NCI-H2227 treated with DMSO at 0.1 percent for 48 hours (cell line): ENCODE data around the gene WDR35.
"Not testable (repeated sequence)": the region's sequence is repeated elsewhere in the genome, so short reads cannot be mapped to it uniquely, and the experiment has no call there.

Experiments used
- DNase-seq: peaks from one replicate; lab custom pipeline; 2025; lab: John Stamatoyannopoulos, UW

Gene WDR35

GRCh38 chr2:19894134-19894792, 95.6 kb downstream of the WDR35 start:
- DNase-seq = no peak

DNA sequence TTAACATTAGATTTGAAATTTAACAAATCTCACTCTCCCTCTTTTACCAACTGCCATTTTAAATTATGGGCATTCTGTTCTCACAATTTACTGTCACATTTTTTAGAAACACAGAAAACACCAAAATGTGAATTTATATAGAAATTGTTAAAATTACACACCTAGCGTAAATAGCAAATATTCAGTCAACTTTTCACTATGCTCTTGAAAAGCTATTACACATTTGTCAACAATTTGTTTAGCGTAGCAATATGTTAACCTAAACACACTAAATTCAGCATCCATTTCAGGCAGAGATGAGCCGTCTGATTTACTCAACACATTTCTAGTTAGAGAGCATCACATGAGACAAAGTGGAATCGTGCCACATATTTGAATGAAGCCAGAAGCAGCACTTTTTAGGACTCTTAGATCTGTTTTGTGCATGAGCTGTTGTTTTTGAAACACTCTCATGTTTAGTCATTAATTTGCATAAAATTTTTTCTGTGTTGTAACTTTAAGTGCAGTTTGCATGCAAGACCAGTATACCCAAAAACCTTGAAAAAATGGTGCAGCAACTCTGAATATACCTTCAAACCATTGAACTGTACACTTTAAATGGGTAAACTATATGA, 96.3 kb downstream of the WDR35 start:
- DNase-seq = no peak

DNA sequence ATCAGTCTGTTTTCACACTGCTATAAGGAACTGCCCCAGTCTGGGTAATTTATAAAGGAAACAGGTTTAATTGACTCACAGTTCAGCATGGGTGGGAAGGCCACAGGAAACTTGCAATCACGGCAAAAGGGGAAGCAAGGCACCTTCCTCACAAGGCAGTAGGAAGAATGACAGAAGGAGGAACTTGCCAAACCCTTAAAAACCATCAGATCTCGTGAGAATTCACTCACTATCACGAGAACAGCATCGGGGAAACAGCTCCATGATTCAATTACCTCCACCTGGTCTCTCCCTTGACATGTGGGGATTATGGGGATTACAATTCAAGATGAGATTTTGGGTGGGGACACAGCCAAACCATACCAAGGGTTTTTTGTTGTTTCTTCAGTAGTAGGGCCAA, 97.9 kb downstream of the WDR35 start:
- not testable (repeated sequence) for DNase-seq

DNA sequence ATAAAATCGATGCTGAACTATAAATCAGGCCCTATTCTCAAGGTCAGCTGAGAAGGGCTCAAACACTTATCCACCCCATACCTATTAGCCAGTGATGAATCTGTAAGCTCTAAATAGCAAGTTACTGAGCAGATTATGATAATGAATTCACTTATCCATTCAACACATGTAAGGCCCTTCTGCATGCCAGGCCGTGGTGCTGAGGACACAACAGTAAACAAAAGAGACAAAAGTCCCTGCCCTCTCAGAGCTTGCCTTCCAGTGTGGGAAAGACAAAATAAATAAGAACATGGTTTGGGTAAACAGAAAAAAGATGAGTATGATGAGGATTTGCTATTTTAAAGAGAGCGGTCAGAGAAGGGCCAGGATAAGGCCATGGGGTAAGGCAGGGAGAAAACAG, 99.8 kb downstream of the WDR35 start:
- no peak for DNase-seq

- no peak for DNase-seq
Observed at GRCh38 chr2:19888831-19889230, 101.1 kb downstream of the WDR35 start.

- DNase-seq = no peak
Observed at GRCh38 chr2:19887510-19887909, 102.4 kb downstream of the WDR35 start.

GRCh38 chr2:19886261-19886660, 103.6 kb downstream of the WDR35 start:
- no peak for DNase-seq

GRCh38 chr2:19885791-19886190, 104.1 kb downstream of the WDR35 start:
- DNase-seq = no peak

- no peak for DNase-seq
Observed at GRCh38 chr2:19883971-19884720, 105.8 kb downstream of the WDR35 start.

DNA sequence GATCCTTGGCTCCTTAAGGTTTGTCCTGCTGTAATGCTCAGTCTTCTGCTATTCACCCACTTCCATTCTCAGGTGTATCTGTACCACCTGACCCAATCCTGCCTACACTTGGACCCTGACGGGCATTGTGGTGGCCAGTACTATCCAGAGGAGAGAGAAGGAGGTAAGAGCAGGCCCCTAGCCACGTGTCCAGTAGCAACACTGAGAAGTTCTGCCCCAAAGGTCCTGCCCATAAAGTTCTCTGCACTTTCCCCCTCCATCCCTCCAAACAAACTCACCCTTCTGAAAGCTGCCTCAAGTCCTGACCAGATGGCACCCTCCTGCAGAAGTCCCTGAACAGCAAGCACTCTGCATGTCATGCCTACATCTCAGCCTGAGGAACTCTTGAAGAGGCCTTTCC, 106.4 kb downstream of the WDR35 start:
- no peak for DNase-seq

DNA sequence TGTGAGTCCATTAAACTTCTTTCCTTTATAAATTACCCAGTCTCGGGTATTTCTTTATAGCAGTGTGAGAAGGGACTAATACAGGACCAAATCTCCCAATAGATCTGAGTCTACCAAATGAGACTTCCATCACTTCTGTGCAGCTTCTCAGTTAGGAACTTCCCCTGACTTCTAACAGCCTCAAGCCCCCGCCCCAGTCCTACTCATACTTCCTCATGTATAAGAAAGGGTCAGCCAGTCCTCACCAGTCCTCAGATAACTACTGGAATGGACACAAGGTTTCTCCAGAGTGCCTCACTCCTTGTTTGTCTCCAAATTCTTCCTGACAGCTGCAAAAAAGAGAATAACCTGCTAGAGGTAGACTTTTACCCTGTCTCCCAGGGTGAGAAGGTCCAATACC, 107.6 kb downstream of the WDR35 start:
- no peak for DNase-seq

- no peak for DNase-seq
Observed at GRCh38 chr2:19881908-19882265, 108.0 kb downstream of the WDR35 start.

DNA sequence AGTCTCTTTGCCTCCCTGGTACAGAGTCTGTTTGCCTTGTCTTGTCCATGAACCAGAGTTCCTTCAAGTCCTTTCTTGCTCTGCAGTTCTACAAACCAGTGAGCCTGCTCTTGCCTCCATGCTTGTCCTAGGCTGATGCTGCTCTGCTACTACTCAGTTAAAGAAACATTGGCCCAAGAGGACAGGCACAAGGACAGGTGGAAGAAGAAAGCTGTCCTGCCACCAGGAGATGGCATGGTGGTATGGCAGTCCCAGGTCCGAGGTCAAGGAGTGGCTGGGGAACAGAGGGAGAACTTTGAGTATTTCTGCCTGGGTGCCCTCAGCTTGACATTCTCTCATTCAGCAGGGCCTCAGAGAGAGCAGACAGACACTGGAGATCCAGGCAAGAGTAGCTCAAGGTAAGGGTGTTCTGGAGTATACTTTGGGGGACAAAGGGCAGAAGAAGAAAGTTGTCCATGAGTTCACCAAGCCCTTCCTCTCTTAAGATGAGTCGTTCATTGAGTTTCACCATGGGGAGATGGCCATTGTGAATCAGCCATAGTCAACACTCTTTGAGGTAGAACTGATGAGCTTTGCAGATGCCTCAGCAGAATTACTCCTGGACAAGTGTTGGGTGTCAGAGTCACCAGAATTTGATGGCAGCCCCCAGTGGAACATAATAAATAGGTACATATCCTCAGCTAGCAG, 108.5 kb downstream of the WDR35 start:
- no peak for DNase-seq

- DNase-seq = not testable (repeated sequence)
Observed at GRCh38 chr2:19880191-19880590, 109.7 kb downstream of the WDR35 start.

- no peak for DNase-seq
Observed at GRCh38 chr2:19879120-19879519, 110.8 kb downstream of the WDR35 start.

GRCh38 chr2:19878268-19879046, 111.4 kb downstream of the WDR35 start:
- DNase-seq = no peak

GRCh38 chr2:19876751-19877150, 113.2 kb downstream of the WDR35 start:
- no peak for DNase-seq

DNA sequence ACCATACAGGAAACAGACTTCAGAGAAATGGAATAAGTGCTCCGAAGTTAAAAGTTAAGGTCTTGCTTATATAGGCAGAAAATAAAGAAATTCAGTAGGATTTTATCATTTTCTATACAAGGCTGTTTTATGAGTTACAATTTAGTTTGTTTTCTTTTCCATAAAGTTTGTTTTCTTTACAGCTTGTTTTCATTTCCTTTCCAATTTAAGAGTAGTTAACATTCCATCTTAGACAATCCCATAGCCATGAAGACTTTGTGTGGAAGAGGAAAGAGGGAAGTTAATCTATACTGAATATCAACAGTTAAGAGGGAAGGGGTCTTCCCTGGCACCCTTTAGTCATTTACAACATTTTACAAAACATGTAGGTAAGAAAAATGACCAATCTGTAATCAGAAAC, 114.6 kb downstream of the WDR35 start:
- no peak for DNase-seq

DNA sequence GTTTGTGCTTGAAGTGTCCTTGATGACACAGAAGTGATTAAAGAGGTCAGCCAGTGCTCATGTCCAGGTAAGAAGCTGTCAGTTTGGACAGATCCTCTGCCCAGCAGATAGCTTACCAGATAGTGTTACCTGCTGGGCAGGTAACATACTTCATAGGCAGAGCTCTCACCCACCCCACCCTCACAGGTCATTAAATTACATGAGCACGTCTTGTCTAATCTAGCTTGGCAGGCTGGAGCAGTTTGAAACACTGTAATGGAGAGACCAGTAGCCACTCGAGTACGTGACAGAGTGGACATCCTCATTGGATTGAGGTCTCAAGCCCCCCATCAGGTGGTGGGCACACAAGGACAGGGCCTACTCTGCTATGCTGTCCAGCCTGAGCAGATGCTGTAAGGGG, 115.2 kb downstream of the WDR35 start:
- DNase-seq = no peak

- no peak for DNase-seq
Observed at GRCh38 chr2:19873014-19873413, 116.9 kb downstream of the WDR35 start.

DNA sequence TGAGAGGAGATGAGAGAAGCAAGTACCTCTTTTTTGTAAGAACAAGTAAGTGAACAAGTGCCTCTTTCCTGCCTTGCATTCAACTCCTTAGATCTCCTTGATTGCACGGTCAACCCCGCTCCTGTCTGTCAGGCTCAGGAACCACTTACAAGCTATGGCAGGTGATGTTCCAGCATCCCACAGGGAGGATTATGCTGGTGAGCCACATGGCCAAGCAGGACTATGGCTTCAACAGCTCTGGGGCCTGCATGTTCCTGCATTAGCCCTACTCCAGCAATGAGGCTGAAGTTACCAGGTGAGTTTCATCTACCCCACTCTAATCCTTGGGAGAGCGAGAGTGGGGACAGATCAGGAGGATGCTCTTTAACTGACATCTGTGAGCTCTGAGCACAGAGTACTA, 117.6 kb downstream of the WDR35 start:
- no peak for DNase-seq

DNA sequence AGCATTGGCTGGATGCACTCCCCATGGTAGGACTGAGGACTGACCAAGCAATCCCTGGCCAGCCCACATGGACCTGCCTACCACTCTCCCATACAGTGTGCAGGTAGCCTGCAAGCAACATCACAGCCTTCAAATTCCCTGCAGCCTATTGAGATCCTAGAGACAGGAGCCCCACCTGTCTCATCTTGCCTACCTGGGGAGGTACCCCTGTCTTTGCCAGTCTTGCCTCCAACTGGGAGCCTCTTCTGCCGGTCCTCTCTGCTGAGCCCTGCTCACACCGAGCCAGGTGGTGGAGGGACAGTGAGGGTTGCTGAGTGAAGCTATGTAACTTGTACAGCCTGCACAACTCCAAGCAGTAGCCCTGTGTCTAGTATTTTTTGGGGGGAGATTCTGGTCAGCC, 118.1 kb downstream of the WDR35 start:
- no peak for DNase-seq
